SK-N-SH treated with all-trans-retinoic acid at 6 μM for 48 hours (cell line): Measurements from ENCODE around the gene STXBP5.

ENCODE experiments used
- ATAC-seq: fragments of 200-7000 bp; cut with Tn5 transposase; 3 replicates; pipeline ENCODE4 v1.9.1; 2020; ENCODE audit warnings: mild to moderate bottlenecking, moderate library complexity
- ARNTL ChIP-seq: fragments of 450-650 bp; formaldehyde crosslinking; IDR thresholded peaks from 2 replicates; pipeline ENCODE4 v1.5.0; 2020; ENCODE audit warnings: low read depth, mild to moderate bottlenecking, moderate library complexity, borderline replicate concordance
- BACH2 ChIP-seq: fragments of 250-450 bp; sonication (Bioruptor Pico); IDR thresholded peaks from 2 replicates; pipeline ENCODE4 v1.9.0; 2021; ENCODE audit warnings: mild to moderate bottlenecking, borderline replicate concordance
- CREB5 ChIP-seq: fragments of 250-450 bp; sonication (Bioruptor Pico); IDR thresholded peaks from 2 replicates; pipeline ENCODE4 v1.5.1; 2020; ENCODE audit warnings: low read depth, mild to moderate bottlenecking, moderate library complexity
- CSDC2 ChIP-seq: fragments of 250-450 bp; sonication (Bioruptor Pico); IDR thresholded peaks from 2 replicates; pipeline ENCODE4 v1.5.0; 2020; ENCODE audit warnings: mild to moderate bottlenecking, moderate library complexity
- CSRNP3 ChIP-seq: fragments of 250-450 bp; sonication (Bioruptor Pico); IDR thresholded peaks from 2 replicates; pipeline ENCODE4 v1.5.1; 2021; ENCODE audit warnings: mild to moderate bottlenecking, moderate library complexity
- ESRRG ChIP-seq: fragments of 250-450 bp; sonication (Bioruptor Pico); IDR thresholded peaks from 2 replicates; pipeline ENCODE4 v1.6.1; 2021; ENCODE audit warnings: mild to moderate bottlenecking
- GLIS3 ChIP-seq: fragments of 250-450 bp; sonication (Bioruptor Pico); IDR thresholded peaks from 2 replicates; pipeline ENCODE4 v1.5.0; 2020; ENCODE audit warnings: mild to moderate bottlenecking, moderate library complexity
- ISL1 ChIP-seq: fragments of 250-450 bp; sonication (Bioruptor Pico); IDR thresholded peaks from 2 replicates; pipeline ENCODE4 v2.1.2; 2022; ENCODE audit warnings: mild to moderate bottlenecking, moderate library complexity
- OSR1 ChIP-seq: fragments of 250-450 bp; sonication (Bioruptor Pico); IDR thresholded peaks from 2 replicates; pipeline ENCODE4 v1.8.0; 2022; ENCODE audit warnings: moderate library complexity, mild to moderate bottlenecking, inconsistent platforms
- PATZ1 ChIP-seq: fragments of 250-450 bp; sonication (Bioruptor Pico); IDR thresholded peaks from 2 replicates; pipeline ENCODE4 v1.8.0; 2020; ENCODE audit warnings: mild to moderate bottlenecking, moderate library complexity, borderline replicate concordance
- POU6F1 ChIP-seq: fragments of 250-450 bp; sonication (Bioruptor Pico); IDR thresholded peaks from 2 replicates; pipeline ENCODE4 v1.8.0; 2021; ENCODE audit warnings: low read depth, mild to moderate bottlenecking, moderate library complexity, borderline replicate concordance
- PPARA ChIP-seq: fragments of 250-450 bp; sonication (Bioruptor Pico); IDR thresholded peaks from 2 replicates; pipeline ENCODE4 v1.5.0; 2020; ENCODE audit warnings: mild to moderate bottlenecking, borderline replicate concordance
- RARB ChIP-seq: fragments of 250-450 bp; sonication (Bioruptor Pico); IDR thresholded peaks from 2 replicates; pipeline ENCODE4 v1.8.0; 2021; ENCODE audit warnings: mild to moderate bottlenecking, moderate library complexity
- SNAI2 ChIP-seq: fragments of 250-450 bp; sonication (Bioruptor Pico); IDR thresholded peaks from 2 replicates; pipeline ENCODE4 v1.5.0; 2020; ENCODE audit warnings: mild to moderate bottlenecking, moderate library complexity
- TCF4 ChIP-seq: fragments of 250-450 bp; sonication (Bioruptor Pico); IDR thresholded peaks from 2 replicates; pipeline ENCODE4 v1.8.0; 2021; ENCODE audit warnings: mild to moderate bottlenecking, moderate library complexity, borderline replicate concordance
- TOX ChIP-seq: fragments of 250-450 bp; sonication (Bioruptor Pico); IDR thresholded peaks from 2 replicates; pipeline ENCODE4 v1.8.0; 2021; ENCODE audit warnings: mild to moderate bottlenecking, moderate library complexity, borderline replicate concordance
- TSHZ2 ChIP-seq: fragments of 250-450 bp; sonication (Bioruptor Pico); IDR thresholded peaks from 2 replicates; pipeline ENCODE4 v1.5.0; 2020; ENCODE audit warnings: mild to moderate bottlenecking, moderate library complexity
- ZC3H10 ChIP-seq: fragments of 250-450 bp; sonication (Bioruptor Pico); IDR thresholded peaks from 2 replicates; pipeline ENCODE4 v1.5.1; 2021; ENCODE audit warnings: mild to moderate bottlenecking, moderate library complexity
- ZFP3 ChIP-seq: fragments of 250-450 bp; sonication (Bioruptor Pico); IDR thresholded peaks from 2 replicates; pipeline ENCODE4 v1.5.0; 2020; ENCODE audit warnings: mild to moderate bottlenecking, moderate library complexity
- ZFP30 ChIP-seq: fragments of 450-650 bp; formaldehyde crosslinking; IDR thresholded peaks from 2 replicates; pipeline ENCODE4 v1.5.0; 2022; ENCODE audit warnings: mild to moderate bottlenecking, moderate library complexity
- ZNF565 ChIP-seq: fragments of 450-650 bp; formaldehyde crosslinking; conservative IDR thresholded peaks from 2 replicates; pipeline ENCODE4 v1.5.0; 2020; ENCODE audit warnings: low read depth, mild to moderate bottlenecking, moderate library complexity
- ZNF70 ChIP-seq: fragments of 450-650 bp; formaldehyde crosslinking; IDR thresholded peaks from 2 replicates; pipeline ENCODE4 v1.5.0; 2020; ENCODE audit warnings: mild to moderate bottlenecking, moderate library complexity
- ZNF8 ChIP-seq: fragments of 450-650 bp; formaldehyde crosslinking; IDR thresholded peaks from 2 replicates; pipeline ENCODE4 v1.5.0; 2020; ENCODE audit warnings: mild to moderate bottlenecking, moderate library complexity

The STXBP5 gene

GRCh38 chr6:147331401-147331800, 127.2 kb downstream of the STXBP5 start:
- no peak for ATAC-seq
- no peak for TF ChIP-seq PATZ1
- TF ChIP-seq POU6F1 (CRISPR knock-in tag) = no peak
- TF ChIP-seq ESRRG (CRISPR knock-in tag) = no peak
- no peak for TF ChIP-seq ZNF565 (CRISPR knock-in tag)
- TF ChIP-seq TOX (CRISPR knock-in tag) = no peak
- TF ChIP-seq ZFP3 (CRISPR knock-in tag) = no peak
- TF ChIP-seq CSDC2 (CRISPR knock-in tag) = no peak
- no peak for TF ChIP-seq ZFP30
- no peak for TF ChIP-seq SNAI2 (CRISPR knock-in tag)
- TF ChIP-seq ISL1 (CRISPR knock-in tag) = no peak
- TF ChIP-seq ZNF70 = no peak
- TF ChIP-seq OSR1 (CRISPR knock-in tag) = no peak
- TF ChIP-seq TCF4 (CRISPR knock-in tag) = no peak
- TF ChIP-seq BACH2 = no peak
- no peak for TF ChIP-seq TSHZ2
- no peak for TF ChIP-seq CSRNP3 (CRISPR knock-in tag)
- no peak for TF ChIP-seq RARB (CRISPR knock-in tag)
- no peak for TF ChIP-seq GLIS3 (CRISPR knock-in tag)
- TF ChIP-seq ARNTL (CRISPR knock-in tag) = no peak

GRCh38 chr6:147337921-147338320, 133.7 kb downstream of the STXBP5 start:
- ATAC-seq = no peak
- TF ChIP-seq PPARA = no peak

GRCh38 chr6:147341486-147341885, 137.3 kb downstream of the STXBP5 start:
- TF ChIP-seq SNAI2 (CRISPR knock-in tag) = no peak
- TF ChIP-seq CSRNP3 (CRISPR knock-in tag) = no peak
- TF ChIP-seq CREB5 (CRISPR knock-in tag) = no peak
- no peak for TF ChIP-seq ZNF8 (CRISPR knock-in tag)
- no peak for TF ChIP-seq BACH2
- TF ChIP-seq TOX (CRISPR knock-in tag) = no peak
- TF ChIP-seq POU6F1 (CRISPR knock-in tag) = no peak
- no peak for TF ChIP-seq ESRRG (CRISPR knock-in tag)
- no peak for TF ChIP-seq CSDC2 (CRISPR knock-in tag)
- TF ChIP-seq RARB (CRISPR knock-in tag) = no peak
- no peak for TF ChIP-seq ARNTL (CRISPR knock-in tag)
- TF ChIP-seq ZC3H10 (CRISPR knock-in tag) = no peak
- TF ChIP-seq OSR1 (CRISPR knock-in tag) = no peak
- no peak for TF ChIP-seq ISL1 (CRISPR knock-in tag)
- TF ChIP-seq ZNF70 = no peak
- no peak for TF ChIP-seq GLIS3 (CRISPR knock-in tag)
- no peak for ATAC-seq
